CD4-positive, alpha-beta T cell treated with Interleukin-15 for 1 hour (primary cell): ENCODE measurements around the gene JPH2.

Source experiments
- DNase-seq: peaks from one replicate; pipeline ENCODE4 v3.0.0-alpha.2; 2020

The JPH2 gene

GRCh38 chr20:44073011-44073674 is 113.8 kb downstream of the JPH2 start:
- no peak for DNase-seq

- no peak for DNase-seq
These were observed 114.6 kb downstream of the JPH2 start for GRCh38 chr20:44072384-44072783.

- DNase-seq = no peak
These were observed 115.4 kb downstream of the JPH2 start for GRCh38 chr20:44071526-44072111.

- no peak for DNase-seq
These were observed 115.9 kb downstream of the JPH2 start for GRCh38 chr20:44071057-44071456.

GRCh38 chr20:44070139-44070900 is 116.7 kb downstream of the JPH2 start:
- peak; percentile 72 for DNase-seq

- peak; percentile 84 for DNase-seq
These were observed 117.6 kb downstream of the JPH2 start for GRCh38 chr20:44069203-44070011.

- DNase-seq = no peak
These were observed 118.4 kb downstream of the JPH2 start for GRCh38 chr20:44068316-44069201.

- DNase-seq = no peak
These were observed 119.3 kb downstream of the JPH2 start for GRCh38 chr20:44067650-44068081.

- DNase-seq = no peak
These were observed 120.1 kb downstream of the JPH2 start for GRCh38 chr20:44066645-44067606.

- DNase-seq = no peak
These were observed 121.3 kb downstream of the JPH2 start for GRCh38 chr20:44065401-44066340.

GRCh38 chr20:44064501-44065400 is 122.2 kb downstream of the JPH2 start:
- no peak for DNase-seq
